HG02852 (cell line): ENCODE data around the gene CES4A.

Experiments used
- ATAC-seq: cut with Tn5 transposase; IDR thresholded peaks from one replicate; pipeline ENCODE4 v1.9.1; 2021; ENCODE audit warnings: mild to moderate bottlenecking, moderate library complexity; ENCODE audit not compliant: unreplicated experiment

Gene CES4A

DNA sequence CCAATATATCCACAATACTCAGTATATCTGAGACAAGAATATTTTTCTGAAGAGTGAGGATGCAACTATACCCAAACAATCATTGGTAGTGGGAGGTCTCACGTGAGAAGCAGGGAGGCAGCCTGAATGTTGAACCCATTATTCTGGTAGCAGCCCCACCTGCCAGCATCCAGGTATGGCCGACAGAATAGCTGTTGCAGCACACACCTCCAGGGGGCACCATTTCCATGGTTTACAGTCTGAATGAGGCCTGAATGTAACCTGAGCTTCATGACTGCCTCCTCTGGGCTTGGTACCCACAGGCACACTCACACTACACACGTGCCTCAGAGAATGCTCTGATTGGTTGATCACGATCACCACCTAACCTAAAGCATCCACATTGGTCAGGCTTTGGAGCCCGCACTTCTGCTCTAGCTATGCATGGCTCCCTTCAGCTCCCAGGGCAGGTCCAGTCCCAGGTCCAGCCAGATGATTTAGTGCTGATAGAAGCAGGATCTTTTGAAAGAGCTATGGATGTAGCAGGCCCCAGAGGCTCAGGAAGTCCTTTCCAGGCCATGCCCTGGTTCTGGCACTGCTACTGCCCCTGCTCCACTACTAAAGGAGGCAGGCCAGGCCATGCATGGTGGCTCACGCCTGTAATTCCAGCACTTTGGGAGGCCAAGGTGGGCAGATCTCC lies 29.6 kb downstream of the CES4A start:
- peak; percentile 89 for ATAC-seq

DNA sequence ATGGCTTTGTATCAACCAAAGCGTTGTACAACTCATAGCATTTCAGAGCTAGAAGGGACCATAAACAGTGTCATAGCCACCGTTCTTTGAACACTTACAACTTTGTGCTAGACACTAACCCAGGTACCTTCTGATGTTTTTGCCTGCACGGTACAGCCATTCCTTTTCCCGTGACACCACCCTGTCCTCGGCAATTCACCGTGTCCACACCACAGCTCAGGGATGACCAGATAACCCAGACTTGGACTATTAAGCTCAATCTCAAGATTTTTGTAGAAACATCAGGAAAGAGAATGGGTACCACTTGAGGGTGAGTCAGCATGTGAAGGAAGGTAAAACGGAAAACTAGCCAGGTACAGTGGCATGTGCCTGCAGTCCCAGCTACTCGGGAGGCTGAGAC lies 30.8 kb downstream of the CES4A start:
- ATAC-seq: no peak

DNA sequence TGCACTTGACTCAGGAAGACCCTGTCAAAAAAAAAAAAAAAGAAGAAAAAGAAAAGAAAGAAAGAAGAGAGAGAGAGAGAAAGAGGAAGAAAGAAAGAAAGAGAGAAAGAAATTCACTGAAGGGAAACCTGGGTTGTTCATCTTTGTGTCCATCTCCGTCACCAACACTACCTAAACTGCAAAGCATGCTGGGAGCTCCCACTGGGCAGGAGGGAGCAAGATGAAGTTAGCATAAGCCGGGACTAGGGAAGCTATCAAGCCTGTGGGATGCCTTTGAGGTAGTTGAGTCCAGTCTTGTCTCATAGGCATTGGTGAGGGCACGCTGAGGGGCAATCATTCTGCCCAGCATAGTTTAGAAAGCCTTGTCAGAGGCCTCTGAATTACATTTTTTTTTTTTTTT lies 32.9 kb downstream of the CES4A start:
- no peak for ATAC-seq

DNA sequence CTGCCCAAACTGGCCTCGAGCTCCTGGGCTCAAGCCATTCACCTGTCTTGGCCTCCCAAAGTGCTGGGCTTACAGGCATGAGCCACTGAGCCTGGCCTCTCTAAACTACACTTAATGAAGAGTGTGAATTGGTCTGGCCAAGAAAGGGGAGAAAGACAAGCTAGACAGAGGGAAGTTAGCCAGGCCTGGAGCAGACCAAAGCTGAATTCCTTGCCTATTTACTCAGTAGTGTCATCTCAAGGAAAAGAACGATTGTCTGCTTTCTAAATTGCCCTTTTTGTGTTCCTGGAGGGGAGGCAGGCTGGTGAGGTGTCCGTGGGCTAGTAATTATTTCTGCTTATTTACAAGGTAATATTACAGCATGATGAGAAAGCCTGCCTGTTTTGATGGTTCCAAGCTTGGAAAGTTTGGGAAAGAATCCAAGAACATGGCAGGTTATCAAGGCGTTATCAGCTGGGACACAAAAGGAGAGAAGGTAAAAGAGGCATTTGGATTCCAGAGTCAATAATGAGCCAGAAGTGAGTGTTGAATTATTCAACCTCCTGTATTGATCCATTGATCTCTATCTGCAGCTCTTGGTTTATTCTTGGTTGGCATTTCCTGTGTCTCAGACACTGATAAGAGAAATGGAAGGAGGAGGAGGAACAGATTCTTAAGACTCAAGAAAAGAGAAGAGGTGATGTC lies 34.3 kb downstream of the CES4A start:
- no peak for ATAC-seq

DNA sequence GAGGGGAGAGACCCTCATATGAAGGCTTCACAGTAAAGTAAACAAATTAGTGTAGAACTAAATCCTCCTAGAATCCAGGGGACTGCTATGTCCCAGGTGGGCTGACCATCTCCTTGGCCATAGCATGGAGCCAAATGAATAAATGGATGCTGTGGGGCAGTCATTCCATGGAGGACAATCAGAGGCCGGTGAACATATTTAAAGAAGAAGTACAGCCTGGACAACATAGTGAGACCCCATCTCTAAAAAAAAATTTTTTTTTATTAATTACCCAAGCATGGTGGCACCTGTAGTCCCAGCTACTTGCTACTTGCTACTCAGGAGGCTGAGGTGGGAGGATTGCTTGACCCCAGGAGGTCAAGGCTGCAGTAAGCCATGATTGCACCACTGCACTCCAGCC lies 35.3 kb downstream of the CES4A start:
- ATAC-seq: no peak

DNA sequence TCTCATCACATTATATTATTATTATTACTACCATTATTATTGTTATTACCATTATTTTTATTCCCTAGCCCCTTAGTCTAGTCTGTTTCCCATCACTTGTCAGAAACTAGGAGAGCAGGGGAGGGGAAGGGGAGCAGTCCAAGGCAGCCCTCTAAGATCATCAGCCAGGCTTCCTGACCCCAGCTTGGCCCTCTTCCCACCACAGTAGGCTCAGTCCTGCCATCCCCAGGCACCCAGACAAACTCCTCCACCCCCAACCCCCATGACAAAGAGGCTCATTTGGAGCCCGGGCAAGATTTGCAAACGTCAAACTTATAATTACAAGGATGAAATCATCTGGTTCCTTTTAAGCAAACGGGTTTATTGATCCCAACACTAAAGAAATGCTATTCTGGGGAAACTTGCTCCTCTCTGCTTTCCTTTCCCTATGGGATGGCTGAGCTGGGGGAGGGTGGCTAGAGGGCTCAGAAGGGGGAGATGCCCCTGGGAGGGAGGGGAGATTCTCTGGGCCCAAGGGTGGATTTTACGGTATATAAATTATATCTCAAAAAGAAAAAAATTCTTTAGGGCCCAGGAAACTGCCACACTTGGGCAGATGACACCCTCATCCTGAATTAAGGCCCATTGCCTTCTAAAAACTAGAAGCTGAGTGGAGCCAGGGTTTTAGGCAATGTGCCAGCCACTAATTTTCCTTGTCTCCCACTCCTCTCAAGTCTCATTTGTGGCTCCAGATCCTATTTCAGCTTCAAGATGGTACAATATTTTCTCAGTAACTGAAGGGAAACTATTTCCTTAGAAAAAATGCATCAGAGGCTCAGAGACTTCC lies 36.2 kb downstream of the CES4A start:
- no peak for ATAC-seq

DNA sequence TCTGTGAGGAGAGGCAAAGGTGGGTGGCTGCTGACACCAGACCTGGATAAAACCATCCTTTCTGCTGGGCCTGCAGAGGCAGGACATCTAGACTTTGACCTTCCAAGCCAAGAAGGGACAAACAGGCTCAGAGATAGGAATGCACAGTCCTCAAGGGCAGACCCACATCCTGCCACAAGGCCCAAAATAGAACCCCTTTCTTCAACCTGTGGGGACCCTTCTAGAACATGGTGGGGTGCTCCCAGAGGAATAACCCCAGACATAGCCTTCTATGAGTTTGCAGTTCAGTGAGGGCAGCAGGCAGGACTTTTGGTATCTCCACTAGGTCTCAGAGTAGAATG lies 36.8 kb downstream of the CES4A start:
- no peak for ATAC-seq

DNA sequence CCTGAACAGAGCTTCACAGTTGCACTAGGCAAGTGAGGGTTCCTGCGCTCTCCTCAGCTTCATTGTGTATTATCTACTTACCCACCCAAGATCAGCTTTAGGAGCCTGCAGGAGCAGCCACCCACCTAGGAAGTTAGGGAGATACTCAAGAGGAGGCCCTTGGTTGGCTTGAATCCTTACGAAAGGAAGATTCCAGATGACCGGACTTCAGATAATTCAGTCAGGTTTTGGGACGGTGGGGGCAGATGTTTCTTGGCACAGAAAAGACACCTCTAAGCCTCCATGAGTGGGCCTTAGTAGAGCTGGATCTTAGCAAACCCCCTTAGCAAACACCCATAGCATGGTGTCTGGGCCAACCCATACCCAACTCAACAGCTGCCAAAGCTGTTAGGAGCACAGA lies 38.2 kb downstream of the CES4A start:
- ATAC-seq: no peak

DNA sequence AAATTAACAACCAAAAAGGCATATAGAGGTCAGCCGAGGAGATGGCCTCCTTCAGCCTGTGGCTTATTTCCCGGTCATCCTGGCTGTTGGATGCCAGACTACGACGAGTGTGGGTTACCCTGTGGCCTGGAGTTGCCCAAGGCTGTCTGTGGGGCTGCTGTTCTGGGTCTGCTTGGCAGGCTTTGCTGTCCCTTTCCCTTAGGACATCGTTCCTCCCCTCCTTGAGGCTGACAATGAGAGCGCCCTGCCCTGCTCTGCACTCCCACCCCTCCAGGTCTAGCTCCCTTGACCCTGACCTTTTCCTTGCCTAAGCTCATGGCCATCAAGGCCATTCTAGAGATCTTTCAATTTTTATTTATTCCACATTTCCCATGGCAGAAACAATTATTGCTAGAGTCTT lies 38.7 kb downstream of the CES4A start:
- no peak for ATAC-seq

DNA sequence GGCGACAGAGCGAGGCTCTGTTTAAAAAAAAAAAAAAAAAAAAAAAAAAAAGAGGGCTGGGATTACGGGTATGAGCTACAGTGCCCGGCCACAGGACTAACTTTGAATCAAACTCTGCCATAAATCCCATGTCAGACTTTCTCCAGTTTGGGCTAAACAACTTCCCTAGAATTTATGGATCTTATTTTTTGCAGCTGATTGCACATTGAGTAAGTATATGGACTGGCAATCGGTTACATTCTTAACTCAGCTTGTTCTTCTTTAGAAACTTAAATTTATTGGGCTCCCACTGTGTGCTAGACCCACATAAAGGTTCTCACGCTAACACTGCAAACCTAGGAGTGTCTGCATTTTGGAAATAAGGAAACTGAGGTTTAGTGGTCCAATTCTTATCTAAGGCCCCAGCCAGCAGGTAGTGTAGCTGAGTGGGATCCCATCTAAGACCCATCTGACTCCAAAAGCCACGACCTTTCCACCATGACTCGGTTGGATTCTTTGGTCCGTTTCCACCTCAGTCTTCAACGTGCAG lies 39.8 kb downstream of the CES4A start:
- no peak for ATAC-seq

DNA sequence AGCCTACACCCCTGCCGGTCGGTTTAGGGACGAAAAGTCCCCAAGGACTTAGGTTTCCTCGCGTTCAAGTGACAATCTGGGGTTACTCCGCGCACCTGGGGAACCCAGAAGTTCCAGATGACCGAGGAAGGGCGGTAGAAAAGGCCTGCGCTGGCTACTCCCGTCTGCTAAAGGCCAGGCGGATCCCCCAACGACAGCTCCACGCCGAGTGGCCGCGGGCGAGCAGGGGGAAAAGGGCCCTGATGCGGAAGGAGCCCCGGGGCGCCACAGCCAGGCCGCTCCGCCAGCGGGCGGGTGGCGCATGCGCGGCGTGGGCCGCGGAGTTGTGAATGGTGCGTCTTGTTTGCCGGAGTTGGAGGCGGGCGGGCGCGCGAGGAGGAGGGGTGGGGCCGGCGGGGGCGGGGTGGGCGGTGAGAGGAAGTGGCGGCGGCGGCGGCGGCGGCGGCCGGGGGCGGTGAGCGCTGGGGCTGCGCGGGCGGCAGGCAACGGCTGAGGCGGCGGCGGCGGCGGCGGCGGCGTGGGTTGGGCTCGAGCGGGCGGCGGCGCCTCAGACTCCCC lies 40.4 kb downstream of the CES4A start, which contains the start of gene CBFB:
TSS of gene CBFB (plus strand) at position 454 of the 558 bp plus-strand sequence. CDS start 259 bp downstream, outside the sequence.
- ATAC-seq: peak; percentile 71

DNA sequence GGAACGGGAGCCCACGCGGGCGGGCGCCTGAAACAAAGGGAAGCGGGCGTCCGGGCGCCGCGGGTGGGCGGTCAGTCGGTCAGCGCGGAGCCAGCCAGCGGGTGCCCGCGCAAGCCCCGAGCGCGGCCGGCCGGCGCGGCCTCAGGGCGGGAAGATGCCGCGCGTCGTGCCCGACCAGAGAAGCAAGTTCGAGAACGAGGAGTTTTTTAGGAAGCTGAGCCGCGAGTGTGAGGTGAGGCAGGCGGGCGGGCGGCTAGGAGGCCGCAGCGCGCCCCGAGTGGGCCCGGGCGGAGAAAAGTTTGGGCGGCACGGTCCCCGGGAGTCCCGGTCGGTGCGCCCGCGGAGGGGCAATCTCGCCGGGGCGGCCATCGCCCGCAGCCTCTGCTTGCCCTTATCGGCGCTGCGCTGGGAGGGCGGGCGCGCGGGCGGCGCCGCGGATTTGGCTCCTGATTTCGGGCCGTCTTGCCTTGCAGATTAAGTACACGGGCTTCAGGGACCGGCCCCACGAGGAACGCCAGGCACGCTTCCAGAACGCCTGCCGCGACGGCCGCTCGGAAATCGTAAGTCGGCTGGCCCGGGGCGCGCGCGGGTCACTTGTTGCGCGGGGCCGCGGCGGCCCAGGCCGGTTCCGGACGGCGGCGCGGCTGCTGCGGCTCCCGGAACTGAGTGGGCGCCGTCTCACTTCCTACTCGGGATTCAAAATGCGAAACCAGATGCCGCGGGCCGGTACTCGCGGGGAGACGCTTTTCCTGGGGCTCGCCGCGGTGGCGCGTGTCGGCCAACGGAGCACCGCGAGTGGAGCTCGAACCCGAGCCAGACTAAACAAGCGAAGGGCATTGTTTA lies 41.1 kb downstream of the CES4A start:
- ATAC-seq: peak; percentile 40

DNA sequence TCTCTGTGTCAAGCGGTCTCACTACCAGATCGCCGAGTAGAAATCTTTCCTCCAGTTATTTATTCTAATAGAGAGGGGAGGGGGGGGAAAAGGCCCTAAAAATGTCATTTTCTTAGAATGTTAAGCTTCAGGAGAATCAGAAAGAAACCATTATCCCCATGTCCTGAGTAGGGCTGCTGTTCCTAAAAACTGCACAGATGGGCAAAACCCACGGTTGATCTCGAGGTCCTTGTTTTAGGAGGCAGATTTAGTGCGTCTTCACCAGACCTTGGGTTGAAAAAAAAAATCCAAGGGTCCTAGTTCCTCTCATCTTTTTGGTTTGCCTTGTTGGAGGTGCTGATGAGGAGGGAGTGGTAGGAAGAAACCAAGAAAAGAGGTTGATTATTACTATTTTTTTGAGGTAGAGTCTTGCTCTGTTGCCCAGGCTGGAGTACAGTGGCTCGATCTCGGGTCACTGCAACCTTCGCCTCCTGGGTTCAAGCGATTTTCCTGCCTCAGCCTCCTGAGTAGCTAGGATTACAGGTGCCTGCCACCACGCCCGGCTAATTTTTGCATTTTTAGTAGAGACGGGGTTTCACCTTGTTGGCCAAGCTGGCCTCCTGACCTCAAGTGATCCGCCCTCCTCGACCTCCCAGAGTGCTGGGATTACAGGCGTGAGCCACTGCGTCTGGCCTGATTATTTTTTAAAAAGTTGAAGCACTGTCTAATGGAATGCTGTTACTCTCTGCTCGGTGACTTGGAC lies 42.0 kb downstream of the CES4A start:
- no peak for ATAC-seq

DNA sequence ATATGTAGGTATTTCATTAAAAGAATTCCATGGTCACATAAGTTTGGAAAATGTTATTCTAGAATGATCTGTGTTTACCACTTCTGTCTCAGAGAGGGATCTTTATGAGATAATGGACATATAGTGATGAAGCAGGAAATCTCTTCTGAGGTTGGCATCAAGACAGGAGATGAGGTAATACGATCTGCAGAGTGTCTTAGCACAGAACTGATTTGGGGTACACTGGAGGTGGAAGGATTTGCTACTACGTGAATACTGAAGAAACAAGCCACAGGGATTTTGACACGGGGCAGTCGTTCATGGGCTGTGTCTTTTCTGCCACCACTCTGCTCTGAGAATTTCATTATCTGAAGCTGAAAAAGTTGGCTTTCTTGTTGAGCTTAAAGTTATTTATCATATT lies 46.1 kb downstream of the CES4A start:
- no peak for ATAC-seq

DNA sequence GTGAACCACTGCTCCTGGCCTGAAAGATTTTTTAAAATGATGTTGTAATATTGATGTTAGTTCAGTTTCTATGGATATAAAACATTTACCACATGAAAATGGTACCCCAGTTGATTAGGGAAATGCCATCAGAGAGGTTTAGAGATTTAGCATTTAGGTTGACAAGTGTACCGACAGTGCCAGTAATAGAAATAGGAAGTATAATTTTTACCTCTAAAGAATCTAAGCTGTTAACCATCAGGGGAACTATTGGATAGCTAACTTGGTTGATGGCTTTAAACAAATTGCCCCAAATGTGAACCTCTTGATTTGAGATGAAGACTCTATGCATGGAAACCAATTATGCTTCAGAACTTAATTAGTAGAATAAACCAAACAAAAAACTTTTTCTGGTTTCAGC lies 47.0 kb downstream of the CES4A start:
- ATAC-seq: no peak

DNA sequence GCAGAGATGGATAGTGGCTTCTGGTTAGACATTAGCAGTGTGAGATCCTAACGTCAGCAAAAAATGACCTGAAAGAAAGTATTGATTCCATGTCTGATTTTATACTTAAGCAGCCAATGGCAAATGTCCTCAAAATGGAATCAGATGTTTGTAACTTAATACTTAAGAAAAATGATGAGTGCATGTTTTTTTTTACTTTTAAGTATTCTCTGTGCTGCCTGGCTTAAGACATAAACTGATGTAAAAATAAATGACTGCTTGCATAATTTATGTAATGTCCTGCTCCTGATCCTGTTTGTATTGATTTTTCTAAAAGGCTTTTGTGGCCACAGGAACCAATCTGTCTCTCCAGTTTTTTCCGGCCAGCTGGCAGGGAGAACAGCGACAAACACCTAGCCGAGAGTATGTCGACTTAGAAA lies 47.9 kb downstream of the CES4A start:
- no peak for ATAC-seq

DNA sequence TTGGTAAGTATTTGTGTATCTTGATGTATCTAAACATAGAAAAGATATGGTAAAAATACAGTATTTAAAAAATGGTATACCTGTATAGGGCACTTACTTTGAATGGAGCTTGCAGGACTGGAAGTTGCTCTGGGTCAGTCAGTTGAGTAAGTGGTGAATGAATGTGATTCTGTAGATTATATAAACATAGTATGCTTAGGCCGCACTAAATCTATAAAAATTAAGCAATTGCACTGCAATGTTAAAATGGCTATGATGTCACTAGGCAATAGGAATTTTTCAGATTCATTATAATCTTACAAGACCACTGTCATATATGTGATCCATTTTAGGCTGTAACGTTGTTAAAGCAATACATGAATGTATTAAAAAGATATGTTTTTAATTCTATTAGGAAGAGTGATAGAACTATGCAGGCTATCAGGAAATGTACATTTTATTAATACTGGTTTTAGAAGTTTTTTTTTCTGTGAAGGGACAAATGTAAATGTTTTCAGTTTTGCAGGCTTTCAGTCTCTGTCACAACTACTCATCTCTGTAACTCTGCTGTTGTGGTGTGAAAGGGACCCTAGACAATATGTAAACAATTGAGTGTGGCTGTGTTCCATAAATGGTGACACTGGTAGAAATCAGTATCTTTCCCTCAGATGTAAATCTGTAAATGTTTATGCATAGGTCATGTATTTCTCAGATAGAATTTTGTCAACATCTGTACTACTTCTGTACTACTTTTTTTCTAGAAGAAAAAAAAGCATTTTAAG lies 51.1 kb downstream of the CES4A start:
- ATAC-seq: no peak

DNA sequence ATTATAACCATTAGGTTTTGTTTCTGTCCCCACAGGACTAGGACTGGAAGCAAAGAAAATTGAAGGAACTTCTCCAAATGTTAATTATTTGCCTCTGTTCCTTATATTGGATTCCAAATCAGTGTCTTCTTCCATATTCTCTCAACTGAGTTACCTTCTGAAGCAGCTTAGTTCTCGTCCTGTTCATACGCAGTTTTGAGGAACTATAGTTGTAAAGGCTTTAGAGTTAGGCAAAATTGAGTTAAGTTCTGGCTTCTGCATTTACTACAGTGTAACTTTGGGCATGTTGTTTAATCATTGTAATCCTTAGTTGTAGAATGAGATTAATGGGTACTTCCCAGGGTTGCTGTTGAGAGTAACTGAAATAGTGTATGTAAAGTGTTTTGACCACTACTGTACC lies 51.8 kb downstream of the CES4A start:
- no peak for ATAC-seq

DNA sequence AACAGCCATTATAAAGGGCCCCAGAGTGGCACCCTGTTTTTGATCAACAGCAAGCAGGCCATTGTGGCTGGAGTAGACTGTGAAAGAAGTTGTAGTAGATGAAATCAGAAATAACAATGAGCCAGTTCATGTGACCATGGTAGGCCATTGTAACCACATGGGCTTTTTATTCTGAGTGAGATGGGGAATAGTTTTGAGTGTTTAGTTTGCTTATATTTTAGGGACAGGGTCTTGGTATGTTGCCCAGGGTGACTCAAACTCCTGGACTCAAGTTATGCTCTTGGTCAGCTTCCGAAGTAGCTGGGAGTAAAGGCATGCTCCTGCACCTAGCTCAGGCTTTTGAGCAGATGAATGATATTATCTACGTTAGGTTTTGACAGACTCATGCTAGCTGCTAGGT lies 52.5 kb downstream of the CES4A start:
- ATAC-seq: no peak
